Activated CD8-positive, alpha-beta memory T cell treated with anti-CD3 and anti-CD28 coated beads for 1 hour (primary cell): ENCODE measurements around the gene ORMDL3.

Experiments
- DNase-seq, 2 donors: peaks; one replicate each; pipeline ENCODE4 v3.0.0-alpha.2; 2020; ENCODE audit warnings: low read depth in 1 of 2; ENCODE audit errors: extremely low read depth in 1 of 2

Gene ORMDL3, protein sequence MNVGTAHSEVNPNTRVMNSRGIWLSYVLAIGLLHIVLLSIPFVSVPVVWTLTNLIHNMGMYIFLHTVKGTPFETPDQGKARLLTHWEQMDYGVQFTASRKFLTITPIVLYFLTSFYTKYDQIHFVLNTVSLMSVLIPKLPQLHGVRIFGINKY

DNA sequence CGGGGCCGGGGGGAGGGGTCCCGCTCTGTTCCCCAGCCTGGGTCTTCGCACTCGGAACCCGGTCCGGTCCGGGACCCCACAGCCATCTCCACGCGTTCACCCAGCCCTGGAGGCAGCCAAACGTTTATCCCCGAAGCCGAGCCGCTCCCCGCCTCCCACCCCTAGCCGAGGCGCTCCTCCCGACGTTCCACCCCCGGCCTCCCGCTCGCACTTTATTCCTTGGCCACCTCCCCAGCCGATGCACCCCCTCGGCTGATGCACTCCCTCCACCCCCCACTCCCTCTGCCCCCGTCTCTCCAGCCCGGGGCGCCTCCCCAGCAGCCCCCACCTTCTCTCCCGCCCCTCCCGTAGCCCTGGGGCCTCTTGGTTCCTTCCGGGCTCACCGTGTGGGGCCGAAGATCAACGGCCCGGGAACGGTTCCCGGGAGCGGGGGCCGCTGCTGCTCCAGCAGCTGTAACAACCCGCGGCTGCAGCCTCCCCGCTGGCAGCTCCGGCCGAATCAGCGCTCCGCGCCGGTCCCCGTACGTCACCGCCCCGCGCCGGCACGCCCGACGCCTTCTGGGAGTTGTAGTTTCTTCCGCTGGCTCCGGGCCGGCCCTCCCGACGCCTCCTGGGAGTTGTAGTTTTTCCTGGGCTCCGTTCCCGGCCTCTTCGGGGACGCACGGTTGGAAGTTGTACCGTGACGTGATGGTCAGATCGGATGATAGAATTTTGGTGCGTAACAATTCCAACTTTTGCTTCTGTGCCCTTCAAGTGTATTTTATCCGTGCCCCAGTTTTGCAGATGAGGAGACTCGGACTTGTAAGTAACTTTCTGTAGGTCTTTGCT lies at the start of gene ORMDL3, which contains the start of gene LRRC3C:
TSS of gene ORMDL3 (minus strand) at position 501 of the 828 bp plus-strand sequence. CDS start 3,398 bp downstream, outside the sequence.
TSS of gene LRRC3C (plus strand) at position 632 of the 828 bp plus-strand sequence. CDS start 13,792 bp downstream, outside the sequence.
- peak; percentile 69 to 85 for DNase-seq

DNA sequence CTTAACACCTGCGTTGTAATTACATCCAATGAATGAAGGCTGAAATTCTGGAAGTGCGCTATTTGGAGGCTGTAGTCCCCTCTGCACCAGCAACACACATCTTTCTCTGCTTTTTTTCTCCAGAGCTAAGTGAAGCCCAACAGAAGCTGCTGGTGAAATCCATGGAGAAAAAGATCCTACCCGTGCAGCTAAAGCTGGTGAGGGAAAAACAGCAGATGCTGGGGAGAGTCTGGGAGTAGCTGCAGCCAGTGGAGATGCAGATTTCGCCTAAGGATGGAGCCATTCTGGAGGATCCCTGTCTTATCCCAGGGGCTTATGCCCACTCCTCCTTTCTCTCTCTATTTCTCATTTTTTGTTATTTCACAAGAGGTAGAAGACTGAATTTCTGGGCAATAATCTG lies 48.4 kb upstream of the ORMDL3 start:
- DNase-seq: no peak

DNA sequence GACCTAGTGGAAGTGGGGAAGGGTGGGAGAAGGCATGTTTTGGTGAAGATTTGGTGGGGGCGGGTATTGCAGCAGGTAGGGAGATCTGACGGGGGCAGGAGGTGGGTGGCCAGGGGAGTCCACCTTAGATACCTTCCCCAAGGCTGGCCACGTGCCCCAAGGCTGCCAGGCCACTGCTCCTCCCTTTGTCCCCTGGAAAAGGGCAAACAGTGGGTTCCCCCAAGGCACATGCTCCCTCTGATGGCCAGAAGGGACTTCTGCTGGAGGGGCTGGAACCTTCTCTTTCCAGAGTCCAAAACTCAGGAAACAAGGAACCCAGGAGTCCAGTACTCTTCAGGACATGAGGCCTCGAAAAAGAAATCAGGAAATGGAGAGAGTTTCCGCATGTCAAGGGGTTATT lies 47.0 kb upstream of the ORMDL3 start:
- DNase-seq: no peak

DNA sequence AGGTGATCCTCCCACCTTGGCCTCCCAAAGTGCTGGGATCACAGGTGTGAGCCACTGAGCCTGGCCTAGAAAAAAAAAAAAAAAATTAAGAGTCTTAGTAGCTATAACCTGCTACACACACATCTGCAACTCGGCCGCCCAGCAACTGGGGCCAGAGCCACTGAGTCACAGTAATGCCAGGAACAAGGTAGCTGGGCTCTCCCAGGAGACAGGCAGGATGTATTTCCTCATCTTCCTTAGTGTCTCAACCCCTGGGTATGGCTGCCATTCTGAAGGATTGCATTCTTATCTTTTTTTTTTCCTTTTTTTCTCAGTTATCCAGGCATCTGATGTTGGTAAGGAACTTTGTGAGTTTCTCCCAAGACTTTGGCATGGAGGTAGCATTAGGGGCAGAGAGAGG lies 46.1 kb upstream of the ORMDL3 start:
- no peak for DNase-seq

DNA sequence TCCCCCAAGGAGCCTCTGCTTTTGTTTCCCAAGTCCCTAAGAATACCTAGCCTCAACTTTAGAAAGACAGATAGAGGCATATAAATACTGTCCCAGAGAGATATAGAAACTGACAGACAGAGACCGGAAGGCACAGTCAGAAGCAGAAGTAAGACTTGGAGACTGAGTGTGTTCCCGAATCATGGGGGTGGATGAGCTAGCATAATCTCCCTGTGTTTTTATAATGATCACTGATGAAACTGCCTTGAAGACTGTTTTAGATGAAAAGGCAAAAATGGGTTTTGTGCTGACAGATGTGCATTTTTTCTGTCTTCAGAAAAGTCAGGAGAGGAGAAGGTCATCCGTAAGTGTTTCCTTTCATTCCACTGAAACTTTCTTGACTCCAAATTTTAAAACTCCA lies 44.9 kb upstream of the ORMDL3 start:
- DNase-seq: no peak

DNA sequence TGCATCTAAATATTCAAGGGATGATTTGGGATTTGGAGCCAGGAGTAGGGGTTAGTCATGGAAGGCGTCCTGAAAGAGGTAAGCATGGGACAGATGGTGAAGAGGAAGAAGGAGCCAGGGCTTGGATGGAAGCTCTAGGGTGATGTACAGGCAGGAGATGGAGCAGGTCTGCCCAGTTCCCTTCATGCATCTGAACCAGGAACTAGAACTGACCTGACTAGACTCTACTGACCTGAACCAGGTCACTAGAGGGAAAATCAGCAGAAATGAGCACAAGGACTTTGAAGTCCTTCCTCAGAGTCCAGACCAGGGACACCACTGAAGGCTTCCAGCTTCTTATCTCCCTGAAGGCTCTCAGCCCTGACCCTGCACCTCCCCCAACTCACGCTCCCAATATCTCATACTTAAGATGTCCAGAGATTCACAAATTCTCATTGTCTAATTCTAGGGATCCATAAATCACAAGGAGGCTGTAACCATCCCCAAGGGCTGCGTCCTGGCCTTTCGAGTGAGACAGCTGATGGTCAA lies 43.7 kb upstream of the ORMDL3 start:
- DNase-seq: no peak

DNA sequence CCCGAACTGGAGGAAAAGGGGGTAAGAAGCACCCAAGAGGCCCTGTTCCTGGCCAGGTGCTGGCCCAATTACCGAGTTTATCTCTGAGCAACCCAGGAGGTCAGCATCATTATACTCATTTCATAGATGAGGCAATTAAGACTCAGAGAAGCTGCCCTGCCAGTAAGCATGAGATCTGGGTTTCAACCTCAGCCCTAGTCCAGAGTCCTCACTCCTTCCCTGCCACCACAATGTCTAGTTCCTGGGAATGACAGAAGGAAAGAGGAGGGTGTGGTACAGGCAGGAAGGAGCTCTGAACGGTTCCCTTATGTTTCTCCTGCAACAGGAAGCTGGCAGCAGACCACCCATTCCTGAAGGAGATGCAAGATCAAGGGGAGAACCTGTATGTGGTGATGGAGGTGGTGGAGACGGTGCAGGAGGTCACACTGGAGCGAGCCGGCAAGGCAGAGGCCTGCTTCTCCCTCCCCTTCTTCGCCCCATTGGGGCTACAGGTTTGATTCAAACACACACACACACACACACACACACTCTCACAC lies 42.8 kb upstream of the ORMDL3 start:
- DNase-seq: no peak

DNA sequence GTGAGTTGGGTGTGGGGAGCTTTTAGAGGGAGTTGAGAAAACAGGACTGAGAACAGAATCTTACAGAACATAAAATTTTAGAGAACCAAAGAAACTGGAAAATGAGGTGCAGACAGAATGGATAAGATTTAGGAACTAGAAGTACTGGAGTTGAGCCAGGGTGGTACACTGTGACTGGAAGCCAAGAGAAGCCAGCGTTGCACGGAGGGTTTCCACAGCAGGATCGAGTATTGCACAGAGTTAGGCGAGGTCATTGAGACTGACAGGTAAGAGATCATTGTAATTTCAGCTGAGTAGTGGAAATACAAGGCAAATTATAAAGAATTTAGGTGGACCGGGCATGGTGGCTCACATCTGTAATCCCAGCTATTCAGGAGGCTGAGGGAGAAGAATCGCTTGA lies 42.0 kb upstream of the ORMDL3 start:
- DNase-seq: no peak

DNA sequence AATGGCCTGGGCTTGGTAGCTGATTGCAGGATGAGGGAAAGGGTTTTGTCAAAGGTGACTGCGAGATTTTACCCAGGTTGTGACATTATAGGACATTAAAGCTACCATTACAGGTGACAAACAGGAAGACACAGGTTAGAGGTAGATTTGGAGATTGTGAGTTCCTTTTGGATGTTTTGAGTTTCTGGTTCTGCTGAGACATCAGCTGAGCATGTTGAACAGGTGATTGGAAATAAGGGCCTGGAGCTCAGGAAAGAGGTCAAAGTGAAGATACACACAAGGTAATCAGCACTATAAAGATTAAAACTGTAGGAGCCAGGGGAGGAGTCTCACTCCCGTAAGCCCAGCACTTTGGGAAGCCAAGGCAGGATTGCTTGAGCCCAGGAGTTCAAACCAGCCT lies 41.4 kb upstream of the ORMDL3 start:
- DNase-seq: no peak

DNA sequence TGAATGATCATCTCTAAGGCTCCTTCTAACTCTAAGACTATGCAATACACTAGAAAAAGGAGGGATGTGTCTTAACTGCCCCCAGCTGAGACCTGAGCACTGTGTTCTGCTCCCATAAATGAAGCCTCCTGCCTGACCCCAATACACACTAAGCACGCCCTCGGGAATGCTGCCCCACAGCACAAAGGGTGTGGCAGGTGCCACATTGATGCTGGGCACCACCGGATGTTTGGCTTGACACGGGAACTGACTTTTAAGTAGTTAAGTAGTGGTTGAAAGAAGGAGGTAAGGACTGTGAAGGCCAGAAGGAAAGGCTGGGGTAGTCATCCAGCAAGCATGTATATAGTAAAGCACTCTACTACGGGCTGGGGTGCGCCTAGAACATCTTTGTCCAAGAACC lies 39.4 kb upstream of the ORMDL3 start:
- DNase-seq: no peak

DNA sequence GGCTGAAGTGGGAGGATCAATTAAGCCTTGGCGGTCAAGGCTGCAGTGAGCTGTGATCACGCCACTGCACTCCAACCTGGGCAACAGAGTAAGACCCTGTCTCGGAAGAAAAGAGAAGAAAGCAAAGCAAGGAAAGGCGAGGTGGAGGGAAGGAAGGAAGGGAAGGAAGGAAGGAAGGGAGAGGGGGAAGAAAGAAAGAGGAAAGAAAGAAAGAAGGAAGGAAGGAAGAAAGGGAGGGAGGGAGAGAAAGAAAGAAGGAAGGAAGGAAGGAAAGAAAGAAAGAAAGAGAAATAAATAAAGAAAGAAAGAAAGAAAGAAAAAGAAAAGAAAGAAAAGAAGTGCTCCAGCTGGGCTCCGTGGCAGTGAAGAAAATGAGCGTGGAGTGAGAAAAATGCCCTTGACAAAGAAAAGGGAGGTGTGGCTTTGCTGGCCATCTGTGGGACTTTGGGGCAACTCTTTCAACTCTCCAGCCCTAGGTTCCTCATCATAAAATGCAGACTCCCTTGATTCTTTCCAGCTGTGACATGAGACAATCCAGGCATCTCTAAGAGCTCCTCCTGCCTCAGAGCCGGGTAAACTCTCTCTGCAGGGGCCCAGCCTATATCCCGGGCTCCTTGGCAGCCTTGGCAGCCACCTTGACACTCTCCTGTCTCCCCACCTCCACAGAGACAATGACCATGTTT lies 37.8 kb upstream of the ORMDL3 start:
- DNase-seq: no peak

DNA sequence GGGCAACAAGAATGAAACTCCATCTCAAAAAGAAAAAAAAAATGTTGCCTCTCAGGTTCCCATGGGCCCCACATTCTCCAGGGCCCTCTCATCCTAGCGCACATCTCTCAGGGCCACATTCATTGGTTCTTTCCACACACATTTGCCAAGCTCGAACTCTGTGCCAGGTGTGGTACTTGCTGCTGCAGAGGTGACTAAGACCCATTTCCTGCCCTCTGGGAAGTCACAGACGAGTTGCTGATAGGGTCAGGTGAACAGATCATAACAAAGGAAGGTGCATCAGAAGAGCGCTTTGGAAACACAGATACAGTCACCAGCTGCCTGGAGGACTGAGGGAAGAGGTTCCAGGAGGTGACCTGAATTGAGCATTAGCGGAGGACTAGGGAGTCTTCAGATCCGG lies 36.4 kb upstream of the ORMDL3 start:
- DNase-seq: peak in 1 of 2 donors; percentile 10

DNA sequence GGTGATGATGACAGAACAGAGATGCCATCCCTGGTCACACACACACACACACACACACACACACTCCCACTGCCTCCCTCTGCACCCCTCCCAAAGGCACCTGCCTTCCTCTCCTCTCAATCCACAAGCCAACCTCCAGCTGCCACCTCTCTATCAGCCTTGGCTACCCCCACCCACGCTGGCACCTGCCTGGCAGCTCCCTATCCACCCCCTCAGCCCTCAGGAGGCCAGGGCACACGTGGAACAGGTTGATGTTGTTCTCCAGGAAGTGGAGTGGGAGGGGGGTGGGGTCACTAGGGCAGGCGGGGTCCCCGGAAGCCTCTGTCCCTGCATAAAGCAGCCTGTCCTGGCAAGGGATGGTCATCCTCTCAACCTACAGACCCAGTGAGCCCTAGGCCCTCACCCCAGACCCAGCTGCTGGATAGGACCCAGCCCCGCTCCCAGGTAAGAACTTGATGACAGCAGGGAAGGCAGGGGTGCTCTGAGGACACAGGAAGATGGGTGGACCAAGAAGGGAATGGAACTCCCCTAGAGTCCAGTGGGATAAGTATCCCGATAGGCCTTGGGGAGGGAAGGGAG lies 35.3 kb upstream of the ORMDL3 start, which contains the start of gene GSDMA:
TSS of gene GSDMA (plus strand) at position 363 of the 579 bp plus-strand sequence. CDS start 2,684 bp downstream, outside the sequence.
- DNase-seq: no peak

DNA sequence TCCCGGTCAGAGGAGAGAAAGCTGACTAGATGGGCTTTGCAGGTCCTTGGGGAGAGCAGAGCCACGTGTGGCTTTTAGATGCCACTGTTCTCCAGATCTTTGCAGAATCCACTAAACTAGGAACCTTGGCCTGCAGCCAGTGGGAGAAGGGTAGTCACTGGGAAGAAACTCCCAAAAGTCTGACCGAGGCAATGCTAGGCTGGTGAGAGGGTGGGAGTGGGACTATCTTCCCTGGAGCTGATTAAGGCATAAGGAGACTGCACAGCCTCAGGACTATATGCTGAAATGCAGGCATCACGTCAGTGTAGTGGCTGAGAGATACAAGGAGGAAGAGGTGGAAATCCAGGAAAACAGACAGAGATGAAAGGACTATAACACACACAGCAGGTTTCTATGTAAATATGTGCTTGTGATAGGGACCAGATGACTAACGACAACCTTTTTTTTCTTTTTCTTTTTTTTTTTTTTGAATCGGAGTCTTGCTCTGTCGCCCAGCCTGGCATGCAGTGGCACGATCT lies 33.2 kb upstream of the ORMDL3 start:
- no peak for DNase-seq

DNA sequence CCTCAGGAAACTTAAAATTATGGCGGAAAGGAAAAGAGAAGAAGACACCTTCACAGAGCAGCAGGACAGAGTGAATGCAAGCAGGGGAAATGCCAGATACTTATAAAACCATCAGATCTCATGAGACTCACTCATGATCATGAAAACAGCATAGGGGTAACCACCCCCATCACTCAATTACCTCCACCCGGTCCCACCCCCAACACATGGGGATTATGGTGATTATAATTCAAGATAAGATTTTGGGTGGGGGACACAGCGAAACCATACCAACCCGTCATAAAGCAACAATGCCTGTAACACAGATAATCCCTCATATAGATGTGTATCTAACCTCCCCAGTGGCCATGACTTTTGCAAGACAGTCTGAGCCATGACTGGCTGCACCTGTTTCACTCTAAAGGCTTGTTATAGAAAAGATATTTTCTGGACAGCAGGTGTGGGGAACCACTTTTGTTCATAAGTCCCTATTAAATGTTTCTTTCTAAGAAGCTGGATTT lies 28.4 kb upstream of the ORMDL3 start:
- DNase-seq: no peak

DNA sequence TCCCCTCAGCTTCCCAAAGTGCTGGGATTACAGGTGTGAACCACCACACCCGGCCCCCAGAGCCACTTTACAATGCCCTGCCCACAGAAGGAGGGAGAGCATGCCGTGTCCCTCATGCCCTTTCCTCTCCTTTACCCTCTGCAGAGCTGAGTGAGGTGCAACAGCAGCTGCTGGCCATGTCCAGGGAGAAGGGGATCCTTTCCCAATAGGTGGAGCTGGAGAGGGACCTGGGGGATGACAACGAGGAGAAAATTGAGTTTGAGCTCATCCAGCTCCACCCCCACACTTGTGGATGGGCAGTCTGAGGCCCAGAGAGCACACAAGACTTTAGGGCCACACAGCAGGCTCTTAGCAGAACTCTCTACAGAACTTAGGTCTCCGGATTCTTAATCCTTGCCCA lies 27.5 kb upstream of the ORMDL3 start:
- DNase-seq: no peak

DNA sequence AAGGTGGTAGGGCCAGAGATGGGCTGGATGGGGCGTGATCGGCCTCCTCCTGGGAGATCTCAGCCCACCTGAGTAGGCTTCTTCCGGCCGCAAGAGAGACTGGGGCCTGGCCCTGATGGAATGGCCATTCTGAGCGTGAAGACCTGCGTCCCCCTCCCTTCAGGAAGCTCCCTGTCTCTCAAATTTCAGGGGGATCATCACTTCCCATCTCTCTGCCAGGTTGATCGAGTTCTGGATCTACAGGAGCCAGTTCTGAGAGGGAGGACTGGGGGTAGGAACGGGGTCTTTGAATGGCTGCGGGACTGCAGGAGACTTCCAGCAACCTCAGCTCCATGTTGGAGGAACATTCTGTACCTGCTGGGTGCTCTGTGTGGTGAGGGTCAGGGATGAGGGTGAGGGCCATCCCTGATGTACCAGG lies 26.1 kb upstream of the ORMDL3 start:
- no peak for DNase-seq

DNA sequence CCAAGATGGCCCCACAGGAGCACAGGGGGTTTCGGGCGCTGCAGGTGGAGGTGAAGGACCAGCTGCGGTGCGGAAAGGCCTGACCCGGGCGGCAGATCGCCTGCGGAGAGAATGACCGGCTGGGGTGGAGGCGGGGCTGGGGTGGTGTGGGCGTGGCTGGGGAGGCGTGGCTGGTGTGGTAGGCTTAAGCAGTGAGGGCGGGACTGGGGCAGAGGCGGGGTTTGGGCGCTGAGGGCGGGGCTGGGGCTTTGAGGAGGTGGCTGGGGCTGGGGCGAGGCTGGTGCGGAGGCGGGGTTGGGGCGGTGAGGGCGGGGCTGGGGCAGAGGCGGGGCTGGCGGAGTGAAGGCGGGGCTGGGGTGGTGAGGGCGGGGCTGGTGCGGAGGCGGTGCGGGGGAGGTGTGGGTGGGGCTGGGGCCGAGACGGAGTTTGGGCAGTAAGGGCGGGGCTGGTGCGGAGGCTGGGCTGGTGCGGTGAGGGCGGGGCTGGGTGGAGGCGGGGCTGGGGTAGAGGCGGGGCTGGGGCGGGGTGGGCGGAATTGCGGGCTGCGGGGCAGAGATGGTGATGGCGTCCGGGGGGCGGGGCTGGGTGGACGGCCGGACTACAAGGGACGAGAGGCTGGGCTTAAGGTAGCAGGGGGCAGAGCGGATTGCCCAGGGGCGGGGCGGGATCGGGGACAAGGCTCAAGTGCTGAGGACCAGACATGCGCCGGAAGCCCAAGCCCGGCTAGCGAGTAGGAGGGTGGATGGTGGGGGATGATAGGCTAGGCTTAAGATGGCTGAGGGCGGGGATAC lies 25.5 kb upstream of the ORMDL3 start:
- DNase-seq: peak; percentile 94 to 96

DNA sequence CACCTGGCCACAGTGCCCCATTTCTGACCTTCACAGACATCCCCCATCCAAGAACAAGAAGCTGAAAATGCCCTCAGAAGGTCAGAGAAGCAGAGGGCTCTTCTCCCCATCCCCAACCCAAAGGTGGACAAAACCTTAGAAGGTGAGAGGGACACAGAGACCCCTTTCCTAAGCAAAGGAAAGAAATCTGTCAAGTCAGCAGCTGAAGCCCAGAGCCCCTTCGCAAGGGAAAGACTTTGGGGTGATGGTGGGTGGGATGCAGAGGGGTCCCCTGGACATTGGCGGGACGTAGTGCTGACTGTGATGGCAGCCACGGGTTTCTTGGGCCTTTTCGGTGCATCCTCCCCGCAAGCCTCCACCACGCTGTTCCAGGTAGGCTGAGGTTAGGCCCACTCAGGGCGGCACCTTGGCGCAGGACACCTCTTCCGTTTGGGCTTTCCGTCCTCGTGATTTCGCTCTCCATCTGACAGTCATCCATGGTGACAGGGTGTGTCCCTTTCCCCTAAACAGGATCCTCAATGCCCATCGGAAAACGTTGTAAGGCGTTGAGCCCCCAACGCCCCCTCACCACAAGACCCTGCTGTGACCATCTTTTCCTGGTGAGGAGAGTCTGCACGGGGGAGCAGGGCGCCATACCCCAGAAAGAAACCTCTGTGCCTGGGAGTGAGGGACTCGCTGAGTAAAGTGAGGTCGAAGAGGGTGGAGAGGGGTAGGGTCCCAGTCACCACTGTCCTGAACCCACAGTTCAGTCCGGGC lies 24.7 kb upstream of the ORMDL3 start:
- no peak for DNase-seq
